ENCODE measurements around the gene RRAS2.

Gene RRAS2

DNA sequence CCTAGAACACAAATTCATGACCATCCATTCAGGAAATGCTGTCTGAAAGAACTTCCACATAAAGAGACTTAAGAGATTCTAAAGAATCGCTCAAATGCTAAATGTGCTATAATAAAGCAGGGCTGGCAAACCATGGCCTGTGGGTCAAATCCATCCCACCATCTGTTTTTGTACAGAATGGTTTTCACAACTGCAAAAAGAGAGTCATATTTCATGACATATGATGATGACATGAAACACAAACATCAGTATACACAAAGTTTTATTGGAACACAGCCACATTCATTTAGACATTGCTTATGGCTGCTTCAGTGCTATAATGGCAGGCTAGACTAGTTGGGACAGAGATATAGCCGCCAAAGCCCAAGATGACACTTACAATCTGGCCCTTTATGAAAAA lies 85.1 kb downstream of the RRAS2 start:
- H3K27ac ChIP-seq (ENCODE audit: low read length) = no peak overlapping the region
- no peaks in the 10 kb centered on the region; the same call in 1 of the 2 replicates for H3K36me3 ChIP-seq (ENCODE audit: control insufficient read depth, insufficient read depth, low read length)
- H3K9me3 ChIP-seq (ENCODE audit: control insufficient read depth, insufficient read depth, low read length) = no peaks in the 10 kb centered on the region
- H3K27me3 ChIP-seq (ENCODE audit: control insufficient read depth, insufficient read depth, low read length) = no peaks in the 10 kb centered on the region
- H3K4me1 ChIP-seq (ENCODE audit: control insufficient read depth, insufficient read depth, low read length) = no peaks in the 10 kb centered on the region
- WGBS (ENCODE audit: insufficient coverage, insufficient read length) = no CpG with 5 or more reads among the region's 2 CpGs
- H3K4me3 ChIP-seq (ENCODE audit: low read length) = no peak overlapping the region
- DNase-seq (ENCODE audit: low read depth, low spot score) = no peak

GRCh38 chr11:14270690-14271542 lies 88.1 kb downstream of the RRAS2 start:
- no peak for DNase-seq (ENCODE audit: low read depth, low spot score)
- Histone ChIP-seq H3K27ac (ENCODE audit: low read length) (no peak overlapping the region), H3K27me3 (ENCODE audit: control insufficient read depth, insufficient read depth, low read length) (no peaks in the 10 kb centered on the region), H3K4me1 (ENCODE audit: control insufficient read depth, insufficient read depth, low read length) (0 out of 2 replicates have a peak, but pooled peaks cover 1% of the 10 kb centered on the region), H3K9me3 (ENCODE audit: control insufficient read depth, insufficient read depth, low read length) (no peaks in the 10 kb centered on the region), H3K4me3 (ENCODE audit: low read length) (no peak overlapping the region), H3K36me3 (ENCODE audit: control insufficient read depth, insufficient read depth, low read length) (peaks cover 3% of the 10 kb centered on the region; the same call in 1 of the 2 replicates)
- WGBS (ENCODE audit: insufficient coverage, insufficient read length) = no CpG with 5 or more reads among the region's 6 CpGs

DNA sequence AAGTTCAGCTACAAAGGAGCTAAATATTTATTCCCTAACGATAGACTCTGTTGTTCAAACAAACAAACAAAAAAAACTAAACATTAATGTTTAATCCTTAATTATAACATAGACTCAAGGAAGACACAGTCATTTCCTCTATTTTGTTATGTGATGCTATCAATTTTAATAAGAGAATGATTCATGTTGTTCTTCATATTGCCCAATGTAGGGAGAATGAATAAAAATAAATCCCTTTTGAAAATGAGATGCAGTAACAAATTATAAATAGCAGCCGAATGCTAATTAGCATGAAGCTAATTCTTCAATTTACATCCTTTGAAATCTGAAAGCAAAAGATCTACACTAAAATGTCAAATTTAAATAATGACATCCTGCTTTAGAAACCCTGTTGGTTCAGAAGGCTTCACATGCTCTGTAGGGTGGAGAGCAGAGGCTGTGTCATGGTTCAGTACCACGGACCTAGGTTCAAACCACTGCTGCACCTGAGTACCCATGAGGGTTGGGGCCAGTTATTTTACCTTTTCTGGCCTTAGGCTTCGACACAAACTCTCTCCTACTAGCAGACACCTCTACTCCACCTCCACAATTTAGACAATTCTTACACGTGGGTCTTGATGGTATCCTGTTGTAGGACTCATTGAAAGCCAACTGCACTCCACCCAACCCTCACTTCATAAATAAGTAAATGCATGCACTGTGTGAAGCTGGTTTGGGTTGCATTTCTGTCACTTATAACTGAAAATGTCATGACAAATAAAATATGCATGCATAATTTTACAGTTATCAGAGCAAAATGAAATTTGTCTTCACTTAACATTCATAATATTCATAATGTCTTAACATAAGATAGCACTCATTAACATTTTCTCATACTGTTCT lies 89.0 kb downstream of the RRAS2 start:
- H3K4me1 ChIP-seq (ENCODE audit: control insufficient read depth, insufficient read depth, low read length) = 0 out of 2 replicates have a peak, but pooled peaks cover 1% of the 10 kb centered on the region
- H3K9me3 ChIP-seq (ENCODE audit: control insufficient read depth, insufficient read depth, low read length) = no peaks in the 10 kb centered on the region
- DNase-seq (ENCODE audit: low read depth, low spot score) = no peak
- no peak overlapping the region for H3K4me3 ChIP-seq (ENCODE audit: low read length)
- no peak overlapping the region for H3K27ac ChIP-seq (ENCODE audit: low read length)
- no CpG with 5 or more reads among the region's 5 CpGs for WGBS (ENCODE audit: insufficient coverage, insufficient read length)
- H3K36me3 ChIP-seq (ENCODE audit: control insufficient read depth, insufficient read depth, low read length) = peaks cover 6% of the 10 kb centered on the region; the same call in 1 of the 2 replicates
- H3K27me3 ChIP-seq (ENCODE audit: control insufficient read depth, insufficient read depth, low read length) = no peaks in the 10 kb centered on the region

DNA sequence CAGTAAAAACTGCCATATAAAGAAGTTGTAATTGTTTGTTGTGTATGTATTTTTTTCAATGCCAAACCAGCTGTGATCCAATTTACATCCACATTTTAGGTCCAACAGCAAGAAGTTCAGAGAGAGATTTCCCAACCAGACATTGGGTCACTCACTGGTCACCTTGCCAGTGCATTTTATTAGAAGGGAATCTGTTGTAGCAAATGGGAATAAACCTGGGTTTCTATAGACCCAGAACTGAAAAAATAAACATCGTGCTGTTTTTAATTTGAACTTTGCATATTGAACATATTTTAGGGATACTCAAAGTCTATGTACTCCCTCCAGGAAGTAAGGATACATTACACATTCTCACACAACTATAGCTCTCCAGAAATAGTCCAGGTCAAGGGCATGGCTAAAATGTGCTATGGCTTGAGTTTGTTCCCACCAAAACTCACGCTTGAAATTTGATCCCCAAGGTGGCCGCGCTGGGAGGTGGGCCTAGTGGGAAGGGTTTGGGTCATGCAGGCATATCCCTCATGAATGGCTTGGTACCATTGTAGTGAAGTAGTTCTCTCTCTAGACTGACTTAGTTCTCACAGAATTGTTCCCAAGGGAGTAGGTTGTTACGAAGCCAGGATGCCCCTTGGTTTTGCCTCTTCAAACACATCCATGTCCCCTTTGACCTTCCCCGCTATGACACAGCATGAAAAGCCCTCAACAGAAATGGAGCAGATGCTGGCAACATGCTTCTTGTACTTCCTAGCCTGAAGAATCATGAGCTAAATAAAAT lies 90.9 kb downstream of the RRAS2 start:
- no peaks in the 10 kb centered on the region for H3K9me3 ChIP-seq (ENCODE audit: control insufficient read depth, insufficient read depth, low read length)
- no peak overlapping the region for H3K27ac ChIP-seq (ENCODE audit: low read length)
- no peak overlapping the region for H3K4me3 ChIP-seq (ENCODE audit: low read length)
- no peaks in the 10 kb centered on the region for H3K27me3 ChIP-seq (ENCODE audit: control insufficient read depth, insufficient read depth, low read length)
- no CpG with 5 or more reads among the region's 6 CpGs for WGBS (ENCODE audit: insufficient coverage, insufficient read length)
- 0 out of 2 replicates have a peak, but pooled peaks cover 1% of the 10 kb centered on the region for H3K4me1 ChIP-seq (ENCODE audit: control insufficient read depth, insufficient read depth, low read length)
- H3K36me3 ChIP-seq (ENCODE audit: control insufficient read depth, insufficient read depth, low read length) = peaks cover 6% of the 10 kb centered on the region; the same call in 1 of the 2 replicates
- no peak for DNase-seq (ENCODE audit: low read depth, low spot score)

DNA sequence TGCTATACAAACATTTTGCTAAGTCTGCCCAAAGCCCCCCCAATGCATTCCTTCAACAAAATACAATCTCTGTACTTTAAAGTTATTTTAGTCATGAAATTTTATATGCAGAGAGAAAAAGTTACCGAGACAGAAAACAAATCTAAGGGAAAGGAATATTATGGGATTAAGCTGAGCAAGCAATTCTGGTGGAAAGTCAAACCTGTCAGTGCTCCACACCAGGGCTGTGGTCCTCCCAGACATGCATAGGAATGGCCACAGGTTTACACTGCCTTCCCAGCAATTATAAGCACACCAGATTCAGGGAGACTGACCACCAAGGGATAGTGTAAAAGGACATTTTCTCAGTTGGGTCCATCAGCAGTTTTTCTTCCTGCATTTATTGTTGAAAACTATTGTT lies 92.4 kb downstream of the RRAS2 start:
- H3K27me3 ChIP-seq (ENCODE audit: control insufficient read depth, insufficient read depth, low read length) = no peaks in the 10 kb centered on the region
- 0 out of 2 replicates have a peak, but pooled peaks cover 1% of the 10 kb centered on the region for H3K4me1 ChIP-seq (ENCODE audit: control insufficient read depth, insufficient read depth, low read length)
- peaks cover 6% of the 10 kb centered on the region; the same call in 1 of the 2 replicates for H3K36me3 ChIP-seq (ENCODE audit: control insufficient read depth, insufficient read depth, low read length)
- no CpG with 5 or more reads among the region's 1 CpG for WGBS (ENCODE audit: insufficient coverage, insufficient read length)
- H3K27ac ChIP-seq (ENCODE audit: low read length) = no peak overlapping the region
- no peaks in the 10 kb centered on the region for H3K9me3 ChIP-seq (ENCODE audit: control insufficient read depth, insufficient read depth, low read length)
- no peak for DNase-seq (ENCODE audit: low read depth, low spot score)
- no peak overlapping the region for H3K4me3 ChIP-seq (ENCODE audit: low read length)

DNA sequence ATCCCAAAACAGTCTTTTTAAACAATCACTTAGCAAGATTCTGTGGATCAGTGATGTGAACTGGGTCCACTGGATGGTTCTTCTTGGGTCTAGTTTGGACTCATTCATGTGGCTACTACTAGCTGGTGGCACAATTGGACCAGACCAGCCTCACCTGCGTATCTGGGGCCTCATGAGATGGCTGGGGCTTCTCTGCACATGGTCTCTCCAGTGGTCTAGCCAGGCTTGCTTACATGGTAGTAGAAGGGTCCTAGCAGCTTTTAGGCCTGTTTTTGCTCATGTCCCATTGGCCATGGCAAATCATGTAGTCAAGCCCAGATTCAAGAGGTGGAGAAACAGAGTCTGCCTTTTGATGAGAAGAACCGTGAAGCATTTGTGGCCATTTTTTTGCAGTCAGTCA lies 94.0 kb downstream of the RRAS2 start:
- DNase-seq (ENCODE audit: low read depth, low spot score) = no peak
- H3K27me3 ChIP-seq (ENCODE audit: control insufficient read depth, insufficient read depth, low read length) = no peaks in the 10 kb centered on the region
- H3K9me3 ChIP-seq (ENCODE audit: control insufficient read depth, insufficient read depth, low read length) = no peaks in the 10 kb centered on the region
- H3K27ac ChIP-seq (ENCODE audit: low read length) = no peak overlapping the region
- H3K4me3 ChIP-seq (ENCODE audit: low read length) = no peak overlapping the region
- WGBS (ENCODE audit: insufficient coverage, insufficient read length) = no CpG with 5 or more reads among the region's 2 CpGs
- H3K4me1 ChIP-seq (ENCODE audit: control insufficient read depth, insufficient read depth, low read length) = 0 out of 2 replicates have a peak, but pooled peaks cover 1% of the 10 kb centered on the region
- H3K36me3 ChIP-seq (ENCODE audit: control insufficient read depth, insufficient read depth, low read length) = peaks cover 6% of the 10 kb centered on the region; the same call in 1 of the 2 replicates

DNA sequence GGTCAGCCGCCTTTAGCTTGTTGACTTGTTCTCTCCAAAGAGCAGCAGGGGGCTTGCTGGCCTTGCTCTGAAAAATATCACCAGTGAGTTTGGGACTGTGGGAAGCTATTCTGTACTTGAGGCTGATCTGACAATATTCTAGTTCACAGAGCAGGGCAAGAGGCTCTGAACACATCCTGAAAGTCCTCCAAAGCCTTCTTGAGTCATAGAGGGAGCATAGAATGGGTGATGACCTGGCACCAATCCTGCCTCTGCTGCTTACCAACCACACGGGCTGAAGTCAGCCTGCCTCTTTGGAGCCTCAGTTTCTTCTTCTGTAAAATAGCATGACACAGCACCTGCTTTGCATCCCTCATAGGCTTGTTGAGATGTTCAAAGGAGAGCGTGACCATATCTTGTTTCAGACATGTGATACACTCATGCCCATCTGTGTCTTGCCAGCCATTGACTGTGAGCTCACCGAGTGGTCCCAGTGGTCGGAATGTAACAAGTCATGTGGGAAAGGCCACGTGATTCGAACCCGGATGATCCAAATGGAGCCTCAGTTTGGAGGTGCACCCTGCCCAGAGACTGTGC lies 96.6 kb downstream of the RRAS2 start:
- Histone ChIP-seq H3K27me3 (ENCODE audit: control insufficient read depth, insufficient read depth, low read length) (no peaks in the 10 kb centered on the region), H3K4me1 (ENCODE audit: control insufficient read depth, insufficient read depth, low read length) (0 out of 2 replicates have a peak, but pooled peaks cover 2% of the 10 kb centered on the region), H3K9me3 (ENCODE audit: control insufficient read depth, insufficient read depth, low read length) (no peaks in the 10 kb centered on the region), H3K27ac (ENCODE audit: low read length) (no peak overlapping the region), H3K4me3 (ENCODE audit: low read length) (no peak overlapping the region), H3K36me3 (ENCODE audit: control insufficient read depth, insufficient read depth, low read length) (peaks cover 3% of the 10 kb centered on the region; the same call in 1 of the 2 replicates)
- DNase-seq (ENCODE audit: low read depth, low spot score) = no peak
- WGBS (ENCODE audit: insufficient coverage, insufficient read length) = no CpG with 5 or more reads among the region's 8 CpGs

DNA sequence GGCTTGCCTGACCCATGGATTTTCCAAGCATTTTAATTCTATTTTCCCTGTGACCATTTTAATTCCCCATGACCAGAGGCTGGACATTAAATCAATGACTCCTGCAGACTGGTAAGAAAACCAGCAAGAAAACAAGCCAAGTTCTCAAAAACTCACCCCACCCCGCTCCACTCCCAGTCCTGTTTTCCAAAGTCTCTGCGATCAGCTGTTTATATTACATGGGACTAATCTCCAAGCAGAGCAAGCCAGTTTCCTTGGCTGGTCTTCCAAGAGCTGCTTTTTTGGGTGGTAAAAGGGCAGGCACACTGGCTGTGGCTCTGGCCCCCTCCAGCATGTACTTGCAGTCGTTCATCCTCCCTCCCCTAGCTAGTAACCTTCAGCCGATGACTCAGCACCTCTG lies 97.9 kb downstream of the RRAS2 start:
- no CpG with 5 or more reads among the region's 4 CpGs for WGBS (ENCODE audit: insufficient coverage, insufficient read length)
- H3K9me3 ChIP-seq (ENCODE audit: control insufficient read depth, insufficient read depth, low read length) = no peaks in the 10 kb centered on the region
- no peak for DNase-seq (ENCODE audit: low read depth, low spot score)

DNA sequence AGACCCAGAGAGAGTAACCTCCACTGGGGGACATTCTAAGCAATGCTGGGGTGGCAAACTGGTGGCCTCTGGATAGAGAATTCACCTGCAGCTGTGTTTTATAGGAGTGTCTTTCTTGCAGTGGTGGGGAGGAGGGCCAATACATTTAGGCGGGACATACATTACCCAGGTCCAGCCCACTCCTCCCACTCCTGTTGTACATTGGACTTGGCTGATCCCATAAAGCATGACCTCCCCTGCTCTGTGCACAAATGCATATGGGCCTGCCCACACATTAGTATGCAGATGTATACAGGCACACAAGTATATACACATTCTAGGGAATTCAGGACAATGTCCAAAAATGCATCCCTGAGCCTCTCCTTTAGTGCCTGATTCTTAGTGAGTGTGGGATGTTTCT lies 99.1 kb downstream of the RRAS2 start:
- no peaks in the 10 kb centered on the region for H3K36me3 ChIP-seq (ENCODE audit: control insufficient read depth, insufficient read depth, low read length)
- no peak overlapping the region for H3K4me3 ChIP-seq (ENCODE audit: low read length)
- H3K27me3 ChIP-seq (ENCODE audit: control insufficient read depth, insufficient read depth, low read length) = no peaks in the 10 kb centered on the region
- no peak for DNase-seq (ENCODE audit: low read depth, low spot score)
- no peaks in the 10 kb centered on the region for H3K9me3 ChIP-seq (ENCODE audit: control insufficient read depth, insufficient read depth, low read length)
- H3K4me1 ChIP-seq (ENCODE audit: control insufficient read depth, insufficient read depth, low read length) = 0 out of 2 replicates have a peak, but pooled peaks cover 2% of the 10 kb centered on the region
- WGBS (ENCODE audit: insufficient coverage, insufficient read length) = no CpG with 5 or more reads among the region's 1 CpG
- no peak overlapping the region for H3K27ac ChIP-seq (ENCODE audit: low read length)

More for the DNA sequence above, 97.9 kb downstream of the RRAS2 start:
- 0 out of 2 replicates have a peak, but pooled peaks cover 2% of the 10 kb centered on the region for H3K4me1 ChIP-seq (ENCODE audit: control insufficient read depth, insufficient read depth, low read length)
- H3K4me3 ChIP-seq (ENCODE audit: low read length) = no peak overlapping the region
- H3K27me3 ChIP-seq (ENCODE audit: control insufficient read depth, insufficient read depth, low read length) = no peaks in the 10 kb centered on the region
- H3K27ac ChIP-seq (ENCODE audit: low read length) = no peak overlapping the region
- peaks cover 3% of the 10 kb centered on the region; the same call in 1 of the 2 replicates for H3K36me3 ChIP-seq (ENCODE audit: control insufficient read depth, insufficient read depth, low read length)
